Activated CD8-positive, alpha-beta T cell treated with anti-CD3 and anti-CD28 coated beads, Interleukin-2, amount 10 ng/mL, durations not matched to agents 7 days and 5 days (primary cell): ENCODE results near the gene HDAC4. TPM values are rescaled to one million over a fixed set of nuclear protein-coding genes. Genes with fewer than 3 reads are reported as not detected.

Source experiments
- ATAC-seq: fragments of 150-1000 bp; cut with Tn5 transposase; one replicate; pipeline ENCODE4 v1.10.0; 2021; ENCODE audit warnings: moderate library complexity
- CTCF ChIA-PET: fragments of 350-600 bp; sonication (Branson Sonifier 250); formaldehyde crosslinking; loops from one replicate; lab custom pipeline; 2021; ENCODE audit warnings: antibody characterized with exemption; lab: Charles Lee
- POLR2A ChIA-PET: fragments of 350-600 bp; sonication (Branson Sonifier 250); formaldehyde crosslinking; loops from one replicate; lab custom pipeline; 2021; ENCODE audit warnings: antibody characterized with exemption; lab: Charles Lee
- DNase-seq: peaks from one replicate; pipeline ENCODE4 v3.0.0-alpha.2; 2020
- H3K27ac Mint-ChIP-seq: one replicate; pipeline ENCODE4 v1.8.0; 2021; ENCODE audit warnings: mild to moderate bottlenecking, mixed read lengths
- H3K27me3 Mint-ChIP-seq: one replicate; pipeline ENCODE4 v1.8.0; 2021; ENCODE audit warnings: low read depth, mixed read lengths
- H3K36me3 Mint-ChIP-seq: one replicate; pipeline ENCODE4 v1.8.0; 2021; ENCODE audit warnings: low read depth, mixed read lengths
- H3K4me1 Mint-ChIP-seq: one replicate; pipeline ENCODE4 v1.8.0; 2021; ENCODE audit warnings: low read depth, mixed read lengths
- H3K4me3 Mint-ChIP-seq: one replicate; pipeline ENCODE4 v1.8.0; 2021; ENCODE audit warnings: mild to moderate bottlenecking, mixed read lengths
- H3K9me3 Mint-ChIP-seq: one replicate; pipeline ENCODE4 v1.8.0; 2022; ENCODE audit warnings: mixed read lengths; ENCODE audit not compliant: insufficient read depth
- total RNA-seq, 2 experiments: library from RNA; stranded (reverse); gene quantifications; one replicate each; pipeline ENCODE4 v1.2.3, GENCODE V29; 2021

The HDAC4 gene
- total RNA-seq, 2 experiments from 2014 or later: 50.7 to 58.8 TPM

DNA sequence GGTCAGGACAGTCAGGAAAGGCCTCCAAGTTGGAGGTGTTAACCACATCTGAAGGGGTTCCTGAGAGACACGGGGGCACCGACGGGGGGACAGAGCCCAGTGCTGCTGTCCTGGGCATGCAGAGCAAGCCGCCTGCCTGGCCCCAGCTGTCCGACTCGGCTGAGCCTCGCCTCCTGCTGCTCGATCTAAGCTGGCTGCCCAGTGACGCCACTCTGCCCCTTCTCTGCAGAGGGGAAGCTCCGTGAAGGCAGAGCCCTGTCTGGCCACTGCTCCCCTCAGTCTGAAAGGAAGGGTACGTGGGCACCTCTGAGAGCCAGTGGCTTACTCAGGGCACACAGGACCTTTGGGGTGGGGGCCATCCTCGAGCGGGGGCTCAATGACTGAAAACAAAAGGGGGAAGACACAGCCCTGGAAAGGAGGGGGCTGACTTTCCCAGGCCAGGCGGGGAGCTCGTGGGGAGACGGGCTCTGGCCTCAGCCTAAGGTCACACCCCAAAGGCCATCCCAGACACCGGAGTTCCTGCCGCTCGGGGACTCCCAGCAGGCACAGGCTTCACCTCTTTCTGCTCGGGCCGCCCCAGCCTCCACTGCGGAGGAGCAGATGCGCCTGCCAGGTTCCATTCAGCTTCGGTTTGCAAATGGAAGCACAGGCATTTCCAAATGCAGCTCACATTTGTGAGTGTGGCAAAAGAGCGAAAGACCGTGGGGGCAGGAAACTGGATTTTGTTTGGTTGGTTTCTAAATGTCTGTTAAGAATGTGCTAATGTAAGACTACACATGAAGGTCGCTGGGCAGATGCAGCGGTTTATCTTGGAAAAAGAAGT is 136.9 kb downstream of the HDAC4 start:
- CTCF ChIA-PET: interaction anchor here (1.2 to 4.8 kb wide), 3 partner anchors 34 to 134 kb away, joined by 3 to 54 read pairs (median 4); no protein-coding TSS in a partner anchor
- peak overlapping the region; percentile 93 for H3K27ac Mint-ChIP-seq

DNA sequence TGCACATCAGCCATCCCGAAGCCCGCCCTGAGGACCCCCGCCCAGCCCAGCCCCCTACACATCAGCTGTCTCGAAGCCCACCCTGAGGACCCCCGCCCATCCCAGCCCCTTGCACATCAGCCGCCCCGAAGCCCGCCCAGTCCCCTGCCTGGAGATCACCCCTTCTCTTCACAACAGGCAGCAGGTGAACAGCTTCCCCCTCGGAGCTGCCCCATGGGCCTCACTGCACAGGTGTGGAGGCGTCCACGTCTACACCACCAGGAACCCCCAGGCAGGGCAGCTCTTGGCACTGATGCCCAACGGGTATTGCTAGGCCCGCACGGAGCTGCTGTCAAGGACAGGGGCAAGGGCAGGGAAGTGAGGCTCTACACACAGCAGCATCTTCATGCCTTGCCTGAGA is 137.6 kb downstream of the HDAC4 start:
- H3K27ac Mint-ChIP-seq: peak overlapping the region; percentile 93
- CTCF ChIA-PET: no interaction called here
- ATAC-seq: no peak

More for the DNA sequence above, 136.9 kb downstream of the HDAC4 start:
- Mint-ChIP-seq H3K4me1 (peaks cover 95% of the 10 kb centered on the region), H3K27me3 (no peaks in the 10 kb centered on the region), H3K36me3 (peaks cover 35% of the 10 kb centered on the region), H3K9me3 (no peaks in the 10 kb centered on the region), H3K4me3 (peak overlapping the region; percentile 49)
- ATAC-seq (no peak), DNase-seq (no peak)
- POLR2A ChIA-PET: interaction anchor here (0.6 to 1.1 kb wide), 4 partner anchors 11 to 137 kb away, joined by 3 to 7 read pairs (median 4); partner anchors contain the start of gene HDAC4

DNA sequence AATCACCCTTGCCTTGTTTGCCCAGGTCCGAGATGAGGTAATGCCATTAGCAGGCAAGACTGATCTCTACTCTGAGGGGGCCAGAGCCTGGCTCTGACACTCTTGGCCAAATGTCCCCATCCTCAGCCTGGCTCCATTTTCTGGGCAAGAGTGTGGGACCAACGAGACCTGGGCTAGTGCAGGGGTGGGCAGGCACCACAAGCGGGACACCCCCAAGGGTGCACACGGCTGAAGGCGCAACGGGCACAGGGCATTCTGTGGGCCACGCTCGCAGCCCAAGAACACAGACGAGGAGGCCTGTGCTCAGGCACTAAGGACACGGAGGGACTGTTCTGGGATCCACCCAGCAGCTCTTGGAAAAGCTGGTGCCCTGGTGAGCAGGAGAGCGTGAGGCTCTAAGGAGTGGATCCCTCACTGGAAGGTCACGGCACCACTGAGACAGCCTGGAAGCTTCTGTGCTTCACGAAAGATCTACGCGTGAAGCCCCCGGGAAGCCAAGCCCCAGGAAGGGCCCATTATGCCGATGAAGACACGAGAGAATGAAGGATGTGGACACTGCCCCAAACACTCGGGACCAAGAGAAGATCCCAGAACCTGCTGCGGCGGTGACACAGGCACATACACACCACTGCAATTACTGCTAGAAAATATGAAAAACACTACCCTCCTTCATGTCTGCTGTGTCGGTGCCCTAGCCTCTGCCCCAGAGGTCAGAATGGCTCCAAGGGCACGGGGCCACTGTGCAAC is 138.2 kb downstream of the HDAC4 start:
- CTCF ChIA-PET: no interaction called here
- ATAC-seq (no peak), DNase-seq (no peak)
- Mint-ChIP-seq H3K36me3 (peaks cover 45% of the 10 kb centered on the region), H3K4me3 (no peak overlapping the region), H3K27me3 (no peaks in the 10 kb centered on the region), H3K4me1 (peaks cover 95% of the 10 kb centered on the region), H3K9me3 (peaks cover 9% of the 10 kb centered on the region), H3K27ac (peak overlapping the region; percentile 39)
- POLR2A ChIA-PET: no interaction called here

More for the DNA sequence above, 137.6 kb downstream of the HDAC4 start:
- no peaks in the 10 kb centered on the region for H3K27me3 Mint-ChIP-seq
- H3K9me3 Mint-ChIP-seq: peaks cover 3% of the 10 kb centered on the region
- DNase-seq: no peak
- POLR2A ChIA-PET: interaction anchor here (0.8 to 1.1 kb wide), 2 partner anchors 59 to 138 kb away, joined by 3 to 7 read pairs; partner anchors contain the start of gene HDAC4
- peaks cover 41% of the 10 kb centered on the region for H3K36me3 Mint-ChIP-seq
- peaks cover 95% of the 10 kb centered on the region for H3K4me1 Mint-ChIP-seq
- no peak overlapping the region for H3K4me3 Mint-ChIP-seq

DNA sequence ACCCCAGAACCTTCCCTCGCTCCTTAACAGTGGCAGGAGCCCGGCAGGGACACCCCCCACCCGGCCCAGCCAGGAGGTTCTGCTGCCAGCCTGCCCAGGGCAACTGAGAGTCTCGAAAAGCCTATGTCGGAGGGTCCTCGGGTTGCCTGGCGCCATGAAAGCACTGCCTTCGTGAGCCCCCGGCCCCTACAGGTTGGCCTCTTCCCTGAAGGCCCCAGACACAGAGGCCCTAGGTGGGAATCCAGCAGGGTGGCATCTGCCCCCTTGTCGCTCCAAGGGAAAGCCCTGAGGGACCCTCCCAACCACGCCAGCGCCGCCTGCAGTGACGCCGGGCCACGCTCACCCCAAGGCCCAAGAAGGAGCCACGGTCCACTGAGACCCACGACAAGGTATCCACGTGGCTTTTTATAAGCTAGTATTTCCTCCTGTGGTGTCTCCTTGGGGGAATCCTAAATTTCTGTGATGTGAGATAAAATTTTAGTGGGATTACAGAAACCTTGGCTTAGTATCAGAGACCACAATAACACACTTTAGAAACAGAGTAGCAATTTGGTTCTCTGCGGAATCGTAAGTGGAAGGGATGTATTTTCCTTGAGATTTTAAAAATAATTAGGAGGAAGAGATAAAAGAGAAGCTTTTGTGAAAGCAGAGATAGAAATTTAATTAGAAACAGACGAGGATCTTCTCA is 138.9 kb downstream of the HDAC4 start:
- POLR2A ChIA-PET: no interaction called here
- ATAC-seq (no peak), DNase-seq (no peak)
- Mint-ChIP-seq H3K36me3 (peaks cover 45% of the 10 kb centered on the region), H3K4me3 (no peak overlapping the region), H3K27me3 (no peaks in the 10 kb centered on the region), H3K27ac (peak overlapping the region; percentile 39), H3K9me3 (peaks cover 16% of the 10 kb centered on the region), H3K4me1 (peaks cover 95% of the 10 kb centered on the region)
- CTCF ChIA-PET: no interaction called here

DNA sequence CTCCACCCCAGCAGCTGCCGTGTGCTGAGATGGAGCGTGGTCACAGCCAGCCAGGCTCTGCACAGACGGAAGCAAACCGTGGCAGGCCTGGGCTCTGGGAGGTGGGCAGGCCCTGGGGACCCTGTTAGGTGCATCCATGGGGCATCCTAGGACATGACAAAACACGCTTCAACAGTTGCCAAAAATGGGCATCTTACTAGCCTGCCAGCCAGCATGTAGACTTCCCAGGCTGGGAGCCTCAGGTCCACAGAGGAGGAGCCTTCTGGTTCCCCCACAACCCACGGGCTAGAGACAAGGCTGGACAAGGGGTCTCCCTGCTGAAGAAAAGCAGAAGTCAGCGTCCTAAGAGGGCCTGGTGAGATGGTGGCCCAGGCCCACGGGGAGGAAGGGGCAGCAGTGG is 139.5 kb downstream of the HDAC4 start:
- Mint-ChIP-seq H3K36me3 (peaks cover 43% of the 10 kb centered on the region), H3K27ac (peak overlapping the region; percentile 30), H3K4me1 (peaks cover 89% of the 10 kb centered on the region), H3K27me3 (no peaks in the 10 kb centered on the region), H3K4me3 (no peak overlapping the region), H3K9me3 (peaks cover 16% of the 10 kb centered on the region)
- ChIA-PET CTCF (no interaction called here), POLR2A (no interaction called here)
- ATAC-seq (no peak), DNase-seq (no peak)

DNA sequence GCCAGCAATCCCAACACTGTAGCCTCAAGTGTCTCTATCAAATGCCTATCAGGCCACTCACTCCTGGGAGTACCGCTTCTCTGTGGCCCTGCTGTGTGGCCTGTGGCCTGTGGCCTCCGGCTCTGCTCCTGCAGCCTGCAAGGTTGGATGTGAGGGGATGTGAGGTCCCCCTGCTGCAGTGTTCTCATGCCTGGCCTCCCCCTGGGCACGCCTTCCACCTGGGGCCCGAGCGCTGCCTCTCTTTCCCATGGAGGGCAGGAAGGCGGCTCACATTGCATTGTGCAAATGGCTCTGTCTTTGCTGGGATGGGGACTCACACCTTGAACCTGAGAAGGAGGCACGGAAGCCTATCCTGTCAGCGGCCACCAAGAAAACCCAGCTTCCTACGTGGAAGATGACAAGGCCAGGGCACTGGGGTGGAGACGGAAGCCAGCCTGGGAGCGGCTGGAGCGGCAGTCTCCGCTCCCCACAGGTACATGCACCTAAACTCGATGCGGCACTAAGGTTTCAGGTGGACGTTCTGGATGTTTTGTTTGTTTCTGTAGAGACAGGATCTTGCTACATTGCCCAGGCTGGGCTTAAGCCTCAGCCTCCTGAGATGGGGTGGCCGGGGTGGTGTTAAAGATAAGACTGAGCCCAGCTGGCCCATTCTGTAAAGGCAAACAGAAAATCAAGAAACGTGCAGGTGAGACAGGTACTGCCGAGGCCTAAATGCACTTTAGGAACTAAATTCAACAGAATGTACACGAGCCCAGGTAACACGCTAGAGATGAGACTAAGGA is 140.1 kb downstream of the HDAC4 start:
- Mint-ChIP-seq H3K27me3 (no peaks in the 10 kb centered on the region), H3K36me3 (peaks cover 44% of the 10 kb centered on the region), H3K27ac (peak overlapping the region; percentile 96), H3K4me3 (peak overlapping the region; percentile 63), H3K4me1 (peaks cover 87% of the 10 kb centered on the region), H3K9me3 (peaks cover 16% of the 10 kb centered on the region)
- no peak for ATAC-seq
- ChIA-PET POLR2A (interaction anchor here (0.5 to 1.3 kb wide), 3 partner anchors 34 to 307 kb away, joined by 4 to 6 read pairs (median 4); partner anchors contain the start of gene HDAC4), CTCF (interaction anchor here (1.1 kb wide), 1 partner anchor 44 kb away, joined by 5 read pairs; no protein-coding TSS in a partner anchor)
- DNase-seq: no peak

DNA sequence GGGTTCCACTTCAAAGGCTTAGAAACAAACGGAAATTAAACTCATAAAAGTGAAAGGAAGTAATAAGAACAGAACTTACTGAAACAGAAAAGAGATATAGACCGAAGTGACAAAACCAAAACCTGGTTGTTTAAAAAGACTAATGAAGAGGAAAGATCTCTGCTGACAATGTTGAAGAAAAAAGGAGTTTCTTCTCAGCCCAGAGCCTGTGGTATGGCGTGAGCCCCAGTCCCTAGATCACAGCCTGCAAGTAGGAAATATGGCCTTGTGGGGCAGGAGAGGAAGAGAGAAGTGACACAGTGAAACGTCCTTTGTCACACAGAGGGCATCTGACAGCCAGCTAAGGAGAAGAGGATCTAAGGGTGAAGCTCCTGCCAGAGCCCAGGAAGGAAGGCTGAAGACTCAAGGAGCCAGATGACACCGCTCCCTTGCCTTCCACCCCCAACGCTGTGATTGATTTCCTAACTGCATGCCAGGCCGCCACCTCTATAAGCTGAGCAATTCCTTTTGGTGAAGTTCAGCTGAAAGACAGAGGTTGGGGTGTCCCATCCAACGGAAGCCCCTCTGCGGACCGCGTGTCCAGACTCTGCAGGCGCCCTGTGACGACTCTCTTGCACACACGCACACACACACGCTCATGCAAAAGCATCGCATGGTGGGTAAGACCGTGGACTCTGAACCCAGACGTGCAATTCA is 141.1 kb downstream of the HDAC4 start:
- CTCF ChIA-PET: interaction anchor here (0.6 to 1.1 kb wide), 3 partner anchors 37 to 63 kb away, joined by 3 to 5 read pairs (median 3); no protein-coding TSS in a partner anchor

DNA sequence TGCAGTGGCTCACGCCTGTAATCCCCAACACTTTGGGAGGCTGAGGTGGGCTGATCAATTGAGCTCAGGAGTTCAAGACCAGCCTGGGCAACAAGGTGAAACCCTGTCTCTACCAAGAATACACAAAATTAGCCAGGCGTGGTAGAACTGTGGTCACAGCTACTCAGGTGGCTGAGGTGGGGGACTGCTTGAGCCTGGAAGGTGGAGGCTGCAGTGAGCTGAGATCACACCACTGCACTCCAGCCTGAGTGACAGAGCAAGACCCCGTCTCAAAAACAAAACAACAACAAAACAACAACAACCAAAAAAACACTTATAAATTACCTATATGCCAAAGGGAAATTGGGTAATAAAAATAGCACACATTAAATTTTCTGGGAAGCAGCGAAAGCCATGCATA is 141.6 kb downstream of the HDAC4 start:
- peak; percentile 45 for DNase-seq
- POLR2A ChIA-PET: interaction anchor here (1.1 kb wide), 1 partner anchor 29 kb away, joined by 4 read pairs; no protein-coding TSS in a partner anchor

More for the DNA sequence above, 141.1 kb downstream of the HDAC4 start:
- H3K36me3 Mint-ChIP-seq: peaks cover 43% of the 10 kb centered on the region
- H3K4me1 Mint-ChIP-seq: peaks cover 87% of the 10 kb centered on the region
- ATAC-seq (peak; percentile 63), DNase-seq (peak; percentile 49)
- peak overlapping the region; percentile 63 for H3K4me3 Mint-ChIP-seq
- peak overlapping the region; percentile 96 for H3K27ac Mint-ChIP-seq
- H3K27me3 Mint-ChIP-seq: no peaks in the 10 kb centered on the region
- peaks cover 16% of the 10 kb centered on the region for H3K9me3 Mint-ChIP-seq
- POLR2A ChIA-PET: interaction anchor here (0.8 to 1.3 kb wide), 4 partner anchors 29 to 141 kb away, joined by 4 to 6 read pairs (median 4); partner anchors contain the start of gene HDAC4

DNA sequence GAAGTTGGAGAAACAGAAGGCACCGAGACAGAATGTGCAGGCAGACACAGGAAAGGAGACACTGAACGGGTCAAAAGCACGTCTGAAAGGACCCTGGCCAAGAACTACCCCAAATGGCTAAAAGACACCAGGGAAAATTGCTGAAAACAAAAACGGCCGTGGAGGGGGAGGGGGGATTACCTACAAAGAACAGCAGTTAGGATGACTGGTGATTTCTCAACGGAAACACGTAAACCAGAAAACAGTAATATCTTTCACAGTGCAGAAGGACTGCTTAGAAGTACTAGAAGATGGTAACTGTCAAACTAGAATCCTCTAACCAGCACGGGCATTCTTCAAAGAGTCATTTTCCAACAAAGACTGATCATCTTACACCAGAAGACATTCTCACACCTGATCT is 142.6 kb downstream of the HDAC4 start:
- no peaks in the 10 kb centered on the region for H3K27me3 Mint-ChIP-seq
- ChIA-PET CTCF (interaction anchor here (0.7 kb wide), 1 partner anchor 139 kb away, joined by 3 read pairs; no protein-coding TSS in a partner anchor), POLR2A (no interaction called here)
- ATAC-seq (no peak), DNase-seq (no peak)
- H3K36me3 Mint-ChIP-seq: peaks cover 49% of the 10 kb centered on the region
- H3K9me3 Mint-ChIP-seq: peaks cover 16% of the 10 kb centered on the region
- H3K4me1 Mint-ChIP-seq: peaks cover 87% of the 10 kb centered on the region
- peak overlapping the region; percentile 96 for H3K27ac Mint-ChIP-seq
- peak overlapping the region; percentile 63 for H3K4me3 Mint-ChIP-seq

More for the DNA sequence above, 141.6 kb downstream of the HDAC4 start:
- no peaks in the 10 kb centered on the region for H3K27me3 Mint-ChIP-seq
- H3K27ac Mint-ChIP-seq: peak overlapping the region; percentile 96
- H3K9me3 Mint-ChIP-seq: peaks cover 16% of the 10 kb centered on the region
- H3K4me1 Mint-ChIP-seq: peaks cover 87% of the 10 kb centered on the region
- H3K4me3 Mint-ChIP-seq: peak overlapping the region; percentile 63
- H3K36me3 Mint-ChIP-seq: peaks cover 44% of the 10 kb centered on the region
- ATAC-seq: peak; percentile 35
- CTCF ChIA-PET: interaction anchor here (0.6 to 1.1 kb wide), 4 partner anchors 37 to 138 kb away, joined by 3 to 5 read pairs (median 3); no protein-coding TSS in a partner anchor

DNA sequence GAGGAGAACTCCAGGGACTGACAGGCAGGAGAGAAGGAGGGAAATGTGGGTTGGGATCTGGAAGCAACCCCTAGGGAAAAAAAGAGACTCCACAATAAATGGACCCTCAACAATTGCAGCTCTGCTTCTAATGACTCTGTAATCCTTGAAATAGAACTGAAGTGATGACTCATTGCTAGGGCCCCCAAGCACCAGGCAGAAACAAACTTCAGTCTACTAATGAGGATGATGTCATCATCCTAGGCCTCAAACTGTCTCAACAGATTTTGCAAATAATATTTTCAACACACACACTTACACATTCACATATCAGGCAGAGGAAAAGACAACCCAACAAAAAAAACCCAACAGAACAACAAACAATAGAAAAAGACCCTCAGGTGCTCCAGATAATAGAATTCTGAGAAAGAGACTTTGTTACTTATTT is 143.3 kb downstream of the HDAC4 start:
- H3K36me3 Mint-ChIP-seq: peaks cover 45% of the 10 kb centered on the region
- H3K9me3 Mint-ChIP-seq: peaks cover 16% of the 10 kb centered on the region
- DNase-seq (no peak), ATAC-seq (no peak)
- H3K4me3 Mint-ChIP-seq: no peak overlapping the region
- no peaks in the 10 kb centered on the region for H3K27me3 Mint-ChIP-seq
- ChIA-PET POLR2A (no interaction called here), CTCF (no interaction called here)
- H3K27ac Mint-ChIP-seq: peak overlapping the region; percentile 50
- peaks cover 89% of the 10 kb centered on the region for H3K4me1 Mint-ChIP-seq
